NCI-H2107 treated with DMSO at 0.1 percent for 48 hours (cell line): ENCODE data around the gene IL4I1.

Source experiments
- DNase-seq: peaks from one replicate; lab custom pipeline; 2025; ENCODE audit not compliant: unreplicated experiment; lab: John Stamatoyannopoulos, UW

The IL4I1 gene

GRCh38 chr19:49853852-49854377 is 42.8 kb downstream of the IL4I1 start:
- no peak for DNase-seq

- DNase-seq = no peak
Observed at GRCh38 chr19:49852631-49853126, 44.0 kb downstream of the IL4I1 start.

- no peak for DNase-seq
Observed at GRCh38 chr19:49851456-49852259, 45.0 kb downstream of the IL4I1 start.

GRCh38 chr19:49850487-49851342 is 46.0 kb downstream of the IL4I1 start, which contains the start of gene PTOV1:
TSS of gene PTOV1 (plus strand) at chr19:49851159.
- peak; percentile 81 for DNase-seq

- no peak for DNase-seq
Observed at GRCh38 chr19:49850221-49850486, 46.5 kb downstream of the IL4I1 start.

- no peak for DNase-seq
Observed at GRCh38 chr19:49849433-49850220, 47.1 kb downstream of the IL4I1 start.

- no peak for DNase-seq
Observed at GRCh38 chr19:49848938-49849337, 47.7 kb downstream of the IL4I1 start.

GRCh38 chr19:49847731-49848696 is 48.7 kb downstream of the IL4I1 start:
- no peak for DNase-seq

- DNase-seq = no peak
Observed at GRCh38 chr19:49846408-49846807, 50.3 kb downstream of the IL4I1 start.

GRCh38 chr19:49845414-49845813 is 51.3 kb downstream of the IL4I1 start:
- DNase-seq = no peak

GRCh38 chr19:49844138-49845095 is 52.3 kb downstream of the IL4I1 start:
- no peak for DNase-seq

- DNase-seq = no peak
Observed at GRCh38 chr19:49843265-49843664, 53.4 kb downstream of the IL4I1 start.

- DNase-seq = no peak
Observed at GRCh38 chr19:49840736-49841249, 55.9 kb downstream of the IL4I1 start.

GRCh38 chr19:49840321-49840720 is 56.4 kb downstream of the IL4I1 start:
- DNase-seq = no peak

GRCh38 chr19:49839713-49840112 is 57.0 kb downstream of the IL4I1 start:
- DNase-seq = no peak
